ENCODE data around the gene SLC22A31. TPM values are rescaled to one million over a fixed set of nuclear protein-coding genes. Genes with fewer than 3 reads are reported as not detected.
"Not testable (repeated sequence)": the region's sequence is repeated elsewhere in the genome, so short reads cannot be mapped to it uniquely, and the experiment has no call there.

The SLC22A31 gene
- under 1 TPM in 1 of 2 donors, not detected in 1; 0.11 TPM for total RNA-seq
- under 1 TPM; 0.30 to 0.44 TPM for polyA plus RNA-seq (ENCODE audit: insufficient read length in 2 of 2)
- long read RNA-seq, donor 1, result 0 reads
- long read RNA-seq, donor 2, result 0 reads
- long read RNA-seq, donor 3, result 0 reads
- long read RNA-seq, donor 4, partial matches to known transcripts, result 0 of 1 reads
- long read RNA-seq, donor 4, other reads (novel, unspliced or antisense), result 0 of 1 reads

DNA sequence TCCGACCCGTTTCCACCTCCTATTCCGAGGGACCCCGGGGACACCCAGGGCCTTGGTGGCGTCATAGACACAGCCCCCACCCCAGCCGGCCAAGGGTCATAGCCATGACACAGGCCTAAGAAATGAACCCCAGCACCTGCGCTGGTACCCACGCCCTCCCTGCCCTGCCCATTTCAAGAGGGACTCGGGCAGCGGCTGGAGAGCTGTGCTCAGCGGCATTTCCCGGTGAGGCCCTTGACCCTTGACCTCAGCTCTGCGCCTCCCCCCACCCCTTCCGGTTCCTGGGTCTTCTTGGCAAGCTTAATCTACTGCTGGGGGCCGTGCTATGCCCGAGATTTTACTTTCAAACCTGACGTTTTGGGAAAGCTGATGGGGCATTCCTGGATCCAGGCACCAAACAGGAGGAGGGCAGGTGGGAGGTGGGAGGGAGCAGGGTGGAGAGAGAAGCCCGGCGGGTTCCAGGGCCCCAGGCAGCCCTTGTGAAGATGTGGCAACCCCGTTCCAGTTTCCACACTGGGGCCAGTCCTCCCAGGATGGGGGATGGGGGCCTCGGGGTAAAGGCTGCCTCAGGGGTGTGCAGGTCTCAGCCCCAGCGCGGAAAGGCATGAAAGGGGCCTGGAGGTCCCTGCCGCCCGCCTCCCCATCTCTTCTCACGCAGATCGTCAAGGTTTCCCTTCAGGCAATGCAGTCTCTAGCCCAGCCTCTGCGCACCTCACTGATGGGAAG lies at the start of gene SLC22A31:
SLC22A31 (minus strand) TSS at position 414 of the 726 bp plus-strand sequence; CDS start at position 378, 36 bp downstream.
- H3K4me1 ChIP-seq (ENCODE audit: control insufficient read depth, insufficient read depth, low read length), result peaks cover 8% of the 10 kb centered on the region
- H3K9me3 ChIP-seq (ENCODE audit: control insufficient read depth, insufficient read depth, low read length), result no peaks in the 10 kb centered on the region
- H3K27me3 ChIP-seq (ENCODE audit: control insufficient read depth, insufficient read depth, low read length), result peaks cover 46% of the 10 kb centered on the region
- H3K36me3 ChIP-seq (ENCODE audit: control insufficient read depth, insufficient read depth, low read length), result no peaks in the 10 kb centered on the region
- no peak for DNase-seq (ENCODE audit: low read depth in 4 of 6, low spot score in 6 of 6)
- 21% methylated on average over 28 of the region's 28 CpGs for WGBS (ENCODE audit: insufficient coverage)
- H3K27ac ChIP-seq (ENCODE audit: low read depth, low read length), result no peak within 1 kb of the TSS
- H3K4me3 ChIP-seq (ENCODE audit: low read depth, low read length), result no peak within 1 kb of the TSS

DNA sequence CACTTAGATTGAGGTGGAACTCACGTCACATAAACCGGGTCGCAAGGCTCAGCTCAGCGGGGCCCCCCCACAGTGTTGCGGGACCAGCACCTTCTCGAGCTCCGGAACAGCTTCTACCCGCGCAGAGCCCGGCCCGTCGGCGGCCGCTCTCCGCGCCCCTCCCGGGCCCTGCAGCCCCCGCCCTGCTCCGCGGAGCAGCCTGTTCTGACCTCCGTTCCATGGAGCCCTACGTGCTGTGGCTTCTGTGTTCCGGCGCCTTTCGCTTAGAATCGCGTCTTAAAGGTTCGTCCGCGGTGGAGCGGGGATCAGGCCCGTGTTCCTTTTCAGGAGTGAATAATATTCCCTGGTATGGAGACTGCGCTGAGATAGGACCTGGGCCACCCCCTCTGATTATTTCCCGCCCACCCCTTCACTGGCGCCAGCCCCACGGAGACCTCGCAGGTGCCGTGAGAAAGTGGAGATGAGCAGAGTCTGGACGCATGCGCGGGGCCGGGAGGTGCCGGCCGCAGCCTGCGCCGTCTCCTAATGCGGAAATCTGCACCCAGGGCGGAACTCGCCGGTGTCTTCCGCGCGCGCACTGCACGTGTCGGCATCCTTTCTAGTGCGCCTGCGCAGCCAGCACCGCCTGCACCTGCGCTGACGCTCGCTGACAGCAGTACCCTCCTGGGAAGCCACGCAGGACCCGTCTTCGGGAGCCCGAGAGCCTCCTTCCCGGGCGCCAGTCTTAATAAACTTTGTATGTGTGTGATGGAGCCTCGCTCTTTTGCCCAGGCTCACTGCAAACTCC lies 48.1 kb upstream of the SLC22A31 start:
- Histone ChIP-seq H3K27me3 (ENCODE audit: control insufficient read depth, insufficient read depth, low read length) (no peaks in the 10 kb centered on the region), H3K4me3 (ENCODE audit: low read depth, low read length) (peak overlapping the region; percentile 35), H3K9me3 (ENCODE audit: control insufficient read depth, insufficient read depth, low read length) (no peaks in the 10 kb centered on the region), H3K4me1 (ENCODE audit: control insufficient read depth, insufficient read depth, low read length) (peaks cover 14% of the 10 kb centered on the region), H3K36me3 (ENCODE audit: control insufficient read depth, insufficient read depth, low read length) (no peaks in the 10 kb centered on the region), H3K27ac (ENCODE audit: low read depth, low read length) (no peak overlapping the region)
- 41% methylated on average over 59 of the region's 69 CpGs for WGBS (ENCODE audit: insufficient coverage)
- DNase-seq (ENCODE audit: low read depth in 4 of 6, low spot score in 6 of 6), result no peak

DNA sequence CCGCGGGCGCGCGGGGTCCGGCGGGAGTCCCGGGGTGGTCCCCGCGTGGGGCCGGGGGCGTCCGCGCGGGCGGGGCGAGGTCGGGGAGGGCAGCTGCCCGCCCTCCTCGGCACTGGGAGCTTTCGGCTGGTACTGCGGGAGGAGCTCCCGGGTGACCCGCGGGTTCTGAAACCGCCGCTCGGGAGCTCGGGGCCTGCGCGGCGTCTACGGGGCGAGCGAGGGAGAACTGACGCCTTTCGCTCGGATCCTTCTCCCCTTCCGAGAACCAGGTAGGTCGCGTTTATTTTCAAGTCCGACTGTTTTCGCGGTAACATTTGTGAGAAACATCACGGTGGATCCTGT lies 47.4 kb upstream of the SLC22A31 start:
- peak overlapping the region; percentile 35 for H3K4me3 ChIP-seq (ENCODE audit: low read depth, low read length)
- H3K27me3 ChIP-seq (ENCODE audit: control insufficient read depth, insufficient read depth, low read length); H3K9me3 ChIP-seq (ENCODE audit: control insufficient read depth, insufficient read depth, low read length); H3K27ac ChIP-seq (ENCODE audit: low read depth, low read length); H3K36me3 ChIP-seq (ENCODE audit: control insufficient read depth, insufficient read depth, low read length); DNase-seq (ENCODE audit: low read depth in 4 of 6, low spot score in 6 of 6): not testable (repeated sequence)
- H3K4me1 ChIP-seq (ENCODE audit: control insufficient read depth, insufficient read depth, low read length), result peaks cover 14% of the 10 kb centered on the region
- 1% methylated on average over 45 of the region's 45 CpGs for WGBS (ENCODE audit: insufficient coverage)

DNA sequence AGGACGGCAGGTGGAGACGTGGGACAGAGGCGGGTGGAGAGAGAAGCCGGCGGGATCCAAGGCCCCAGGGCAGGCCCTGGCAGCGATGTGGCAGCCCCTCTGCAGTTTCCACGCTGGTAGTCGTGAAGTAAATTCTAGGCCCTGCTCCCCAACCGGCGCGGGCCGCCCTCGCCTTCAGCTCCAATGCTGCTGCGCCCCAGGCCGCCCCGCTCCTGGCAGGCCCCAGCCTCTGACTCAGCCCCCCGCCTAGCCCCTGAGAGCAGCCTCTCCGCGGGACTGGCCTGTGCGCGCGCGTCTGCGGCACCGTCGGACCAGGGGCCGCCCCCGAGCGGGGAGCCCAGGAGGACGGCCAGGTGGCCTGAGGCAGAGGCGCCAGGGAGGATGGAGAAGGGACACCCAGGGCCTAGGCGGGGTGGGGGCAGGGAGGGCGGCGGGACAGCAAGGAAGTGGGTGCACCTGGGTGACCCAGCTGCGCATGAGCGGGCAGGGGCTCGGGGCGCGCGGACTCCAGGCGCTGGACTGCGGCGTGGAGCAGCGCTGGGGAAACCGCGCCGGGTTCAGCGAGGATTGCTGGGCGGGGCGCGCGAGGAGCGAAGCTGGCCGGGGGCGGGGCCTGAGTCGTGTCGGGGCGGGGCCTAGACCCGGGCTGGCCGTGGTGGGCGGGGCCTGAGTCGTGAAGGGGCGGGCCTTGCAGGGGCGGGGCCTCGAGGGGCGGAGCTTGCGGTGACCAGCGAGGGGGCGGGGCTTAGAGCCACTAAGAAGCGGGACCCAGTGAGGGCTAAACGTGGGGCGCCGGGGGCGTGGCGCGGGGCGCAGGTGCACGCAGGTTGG lies 46.8 kb upstream of the SLC22A31 start:
- Histone ChIP-seq H3K36me3 (ENCODE audit: control insufficient read depth, insufficient read depth, low read length) (no peaks in the 10 kb centered on the region), H3K9me3 (ENCODE audit: control insufficient read depth, insufficient read depth, low read length) (no peaks in the 10 kb centered on the region), H3K27ac (ENCODE audit: low read depth, low read length) (no peak overlapping the region), H3K27me3 (ENCODE audit: control insufficient read depth, insufficient read depth, low read length) (no peaks in the 10 kb centered on the region), H3K4me1 (ENCODE audit: control insufficient read depth, insufficient read depth, low read length) (peaks cover 14% of the 10 kb centered on the region), H3K4me3 (ENCODE audit: low read depth, low read length) (peak overlapping the region; percentile 27)
- DNase-seq (ENCODE audit: low read depth in 4 of 6, low spot score in 6 of 6), result peak in 5 of 6 donors; percentile 57 to 93 (median 70)
- WGBS (ENCODE audit: insufficient coverage), result 2% methylated on average over 78 of the region's 78 CpGs

DNA sequence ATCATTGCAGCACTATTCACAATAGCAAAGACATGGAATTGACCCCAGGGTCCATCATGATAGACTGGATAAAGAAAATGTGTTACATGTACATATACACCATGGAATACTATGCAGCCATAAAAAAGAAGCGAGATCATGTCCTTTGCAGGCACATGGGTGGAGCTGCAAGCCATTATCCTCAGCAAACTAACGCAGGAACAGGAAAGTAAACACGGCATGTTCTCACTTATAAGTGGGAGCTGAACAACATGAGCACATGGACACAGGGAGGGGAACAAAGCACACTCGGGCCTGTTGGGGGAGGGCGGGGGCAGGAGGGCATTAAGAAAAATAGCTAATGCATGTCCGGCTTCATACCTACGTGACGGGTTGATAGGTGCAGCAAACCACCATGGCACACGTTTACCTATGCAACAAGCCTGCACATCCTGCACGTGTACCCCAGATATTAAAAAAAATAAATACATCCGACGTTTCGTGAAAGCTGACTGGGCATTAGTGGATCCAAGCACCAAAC lies 46.1 kb upstream of the SLC22A31 start:
- no peak for DNase-seq (ENCODE audit: low read depth in 4 of 6, low spot score in 6 of 6)
- Histone ChIP-seq H3K36me3 (ENCODE audit: control insufficient read depth, insufficient read depth, low read length) (no peaks in the 10 kb centered on the region), H3K4me1 (ENCODE audit: control insufficient read depth, insufficient read depth, low read length) (peaks cover 20% of the 10 kb centered on the region), H3K27ac (ENCODE audit: low read depth, low read length) (no peak overlapping the region), H3K9me3 (ENCODE audit: control insufficient read depth, insufficient read depth, low read length) (no peaks in the 10 kb centered on the region), H3K27me3 (ENCODE audit: control insufficient read depth, insufficient read depth, low read length) (no peaks in the 10 kb centered on the region), H3K4me3 (ENCODE audit: low read depth, low read length) (peak overlapping the region; percentile 27)
- 72% methylated on average over 12 of the region's 13 CpGs for WGBS (ENCODE audit: insufficient coverage)

DNA sequence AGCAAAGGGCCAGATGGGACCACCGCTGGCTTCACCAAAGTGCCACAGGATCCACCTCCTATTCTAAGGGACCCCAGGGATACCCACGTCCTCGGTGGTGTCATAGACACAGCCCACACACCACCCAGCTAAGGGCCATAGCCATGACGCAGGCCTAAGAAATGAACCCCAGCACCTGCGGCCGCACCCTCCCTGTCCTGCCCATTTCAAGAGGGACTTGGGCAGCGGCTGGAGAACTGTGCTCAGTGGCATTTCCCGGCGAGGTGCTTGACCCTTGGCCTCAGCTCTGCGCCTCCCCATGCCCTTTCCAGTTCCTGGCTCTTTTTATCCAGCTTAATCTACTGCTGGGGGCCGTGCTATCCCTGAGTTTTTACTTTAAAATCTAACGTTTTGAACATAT lies 44.4 kb upstream of the SLC22A31 start:
- H3K27me3 ChIP-seq (ENCODE audit: control insufficient read depth, insufficient read depth, low read length), result no peaks in the 10 kb centered on the region
- H3K36me3 ChIP-seq (ENCODE audit: control insufficient read depth, insufficient read depth, low read length), result no peaks in the 10 kb centered on the region
- no peak overlapping the region for H3K27ac ChIP-seq (ENCODE audit: low read depth, low read length)
- H3K9me3 ChIP-seq (ENCODE audit: control insufficient read depth, insufficient read depth, low read length), result no peaks in the 10 kb centered on the region
- H3K4me3 ChIP-seq (ENCODE audit: low read depth, low read length), result no peak overlapping the region
- no peak for DNase-seq (ENCODE audit: low read depth in 4 of 6, low spot score in 6 of 6)
- peaks cover 25% of the 10 kb centered on the region for H3K4me1 ChIP-seq (ENCODE audit: control insufficient read depth, insufficient read depth, low read length)
- 71% methylated on average over 9 of the region's 12 CpGs for WGBS (ENCODE audit: insufficient coverage)

DNA sequence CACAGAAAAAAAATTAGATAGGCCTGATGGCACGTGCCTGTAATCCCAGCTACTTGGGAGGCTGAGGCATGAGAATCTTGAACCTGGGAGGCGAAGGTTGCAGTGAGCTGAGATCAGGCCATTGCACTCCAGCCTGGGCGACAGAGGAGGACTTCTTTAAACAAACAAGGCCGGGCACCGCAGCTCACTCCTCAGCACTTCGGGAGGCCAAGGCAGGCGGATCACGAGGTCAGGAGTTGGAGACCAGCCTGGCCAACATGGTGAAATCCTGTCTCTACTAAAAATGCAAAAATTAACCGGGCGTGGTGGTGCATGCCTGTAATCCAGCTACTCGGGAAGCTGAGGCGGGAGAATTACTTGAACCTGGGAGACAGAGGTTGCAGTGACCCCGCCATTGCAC lies 43.9 kb upstream of the SLC22A31 start:
- DNase-seq (ENCODE audit: low read depth in 4 of 6, low spot score in 6 of 6); H3K9me3 ChIP-seq (ENCODE audit: control insufficient read depth, insufficient read depth, low read length); H3K36me3 ChIP-seq (ENCODE audit: control insufficient read depth, insufficient read depth, low read length); H3K27ac ChIP-seq (ENCODE audit: low read depth, low read length); H3K4me3 ChIP-seq (ENCODE audit: low read depth, low read length); H3K27me3 ChIP-seq (ENCODE audit: control insufficient read depth, insufficient read depth, low read length): not testable (repeated sequence)
- WGBS (ENCODE audit: insufficient coverage), result 81% methylated on average over 13 of the region's 13 CpGs
- peaks cover 25% of the 10 kb centered on the region for H3K4me1 ChIP-seq (ENCODE audit: control insufficient read depth, insufficient read depth, low read length)

DNA sequence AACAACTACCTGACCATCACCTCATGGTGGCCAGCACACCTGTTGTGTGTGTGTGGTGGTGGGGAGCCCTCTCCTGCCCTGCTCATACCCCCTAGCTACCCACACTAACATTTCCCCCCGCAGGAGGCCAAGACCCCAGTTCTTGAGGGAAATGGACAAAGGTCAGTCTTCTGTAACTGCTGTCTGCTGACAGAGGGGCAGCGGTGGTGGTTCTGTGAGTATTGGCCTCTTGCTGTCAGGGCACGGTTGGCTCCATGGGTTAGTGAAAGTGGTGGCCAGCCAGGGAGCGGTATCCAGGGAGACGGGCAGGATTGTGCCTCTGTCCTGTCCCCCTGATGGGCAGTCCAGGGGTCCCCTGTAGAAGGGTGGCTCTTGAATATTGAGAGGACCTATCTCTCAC lies 43.3 kb upstream of the SLC22A31 start:
- DNase-seq (ENCODE audit: low read depth in 4 of 6, low spot score in 6 of 6), result no peak
- WGBS (ENCODE audit: insufficient coverage), result 82% methylated on average over 4 of the region's 5 CpGs
- H3K4me1 ChIP-seq (ENCODE audit: control insufficient read depth, insufficient read depth, low read length), result peaks cover 25% of the 10 kb centered on the region
- H3K36me3 ChIP-seq (ENCODE audit: control insufficient read depth, insufficient read depth, low read length), result no peaks in the 10 kb centered on the region
- H3K4me3 ChIP-seq (ENCODE audit: low read depth, low read length), result no peak overlapping the region
- no peaks in the 10 kb centered on the region for H3K9me3 ChIP-seq (ENCODE audit: control insufficient read depth, insufficient read depth, low read length)
- H3K27ac ChIP-seq (ENCODE audit: low read depth, low read length), result no peak overlapping the region
- H3K27me3 ChIP-seq (ENCODE audit: control insufficient read depth, insufficient read depth, low read length), result no peaks in the 10 kb centered on the region

DNA sequence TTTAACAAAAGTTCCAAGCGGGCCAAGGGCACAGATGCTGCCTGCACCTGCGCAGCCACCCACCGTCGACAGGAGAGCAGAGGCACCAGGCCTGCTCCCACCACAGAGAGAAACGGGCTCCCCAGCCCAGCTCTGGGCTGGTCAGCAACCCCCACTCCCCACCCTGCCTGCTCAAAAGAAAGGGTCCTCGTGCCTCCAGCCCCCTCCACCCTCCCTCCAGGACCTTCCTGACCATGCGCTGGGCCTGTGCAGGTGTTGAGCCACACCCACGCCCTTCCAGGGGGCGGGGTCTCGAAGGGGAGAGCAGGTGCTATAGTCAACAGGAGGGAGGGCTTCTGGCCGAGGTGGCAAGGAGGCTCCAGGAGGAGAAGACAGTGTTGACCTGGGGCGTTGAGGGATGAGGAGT lies 42.5 kb upstream of the SLC22A31 start:
- H3K27me3 ChIP-seq (ENCODE audit: control insufficient read depth, insufficient read depth, low read length), result no peaks in the 10 kb centered on the region
- no peaks in the 10 kb centered on the region for H3K9me3 ChIP-seq (ENCODE audit: control insufficient read depth, insufficient read depth, low read length)
- no peak overlapping the region for H3K27ac ChIP-seq (ENCODE audit: low read depth, low read length)
- H3K4me1 ChIP-seq (ENCODE audit: control insufficient read depth, insufficient read depth, low read length), result peaks cover 19% of the 10 kb centered on the region
- no peak for DNase-seq (ENCODE audit: low read depth in 4 of 6, low spot score in 6 of 6)
- no peaks in the 10 kb centered on the region for H3K36me3 ChIP-seq (ENCODE audit: control insufficient read depth, insufficient read depth, low read length)
- no peak overlapping the region for H3K4me3 ChIP-seq (ENCODE audit: low read depth, low read length)
- WGBS (ENCODE audit: insufficient coverage), result 57% methylated on average over 10 of the region's 12 CpGs
